OCI-LY7 (cell line): ENCODE measurements around the gene PFKL. TPM values are rescaled to one million over a fixed set of nuclear protein-coding genes. Genes with fewer than 3 reads are reported as not detected.

Source experiments
- BruUV-seq: library from RNA; stranded (reverse); fragments of 400-500 nt; replicated peaks from 2 replicates; lab custom pipeline; 2021; lab: Mats Ljungman, UMichigan
- CTCF ChIA-PET: fragments of 300-600 bp; sonication (Branson Sonifier 250); formaldehyde crosslinking; loops from one replicate; lab custom pipeline; 2022; ENCODE audit warnings: antibody characterized with exemption; ENCODE audit not compliant: unreplicated experiment; lab: Charles Lee
- POLR2A ChIA-PET: fragments of 300-600 bp; sonication (Branson Sonifier 250); formaldehyde crosslinking; loops from one replicate; lab custom pipeline; 2022; ENCODE audit warnings: antibody characterized with exemption; lab: Charles Lee
- DNase-seq: peaks from one replicate; pipeline ENCODE4 v3.0.0-alpha.2; 2015; ENCODE audit warnings: low spot score
- H2AFZ ChIP-seq: fragments of 200-600 bp; sonication (generic), shearing (Covaris generic); 2 replicates; pipeline ENCODE4 v1.6.1; 2014; ENCODE audit warnings: mild to moderate bottlenecking, antibody characterized with exemption, low read length, moderate library complexity
- H3K27ac ChIP-seq: fragments of 200-600 bp; sonication (generic); 2 replicates; pipeline ENCODE4 v1.5.1; 2014; ENCODE audit warnings: mixed run types, low read depth, mild to moderate bottlenecking, moderate library complexity, low read length, inconsistent platforms; ENCODE audit not compliant: poor library complexity, severe bottlenecking
- H3K36me3 ChIP-seq: fragments of 200-600 bp; sonication (generic); 2 replicates; pipeline ENCODE4 v1.6.1; 2014; ENCODE audit warnings: mild to moderate bottlenecking, antibody characterized with exemption, low read length, moderate library complexity, mixed read lengths; ENCODE audit not compliant: insufficient read depth
- H3K4me1 ChIP-seq: fragments of 200-600 bp; sonication (generic); 2 replicates; pipeline ENCODE4 v1.5.1; 2014; ENCODE audit warnings: mild to moderate bottlenecking, low read length; ENCODE audit not compliant: insufficient read depth, poor library complexity, severe bottlenecking
- H3K4me2 ChIP-seq: fragments of 200-600 bp; sonication (generic); 2 replicates; pipeline ENCODE4 v1.6.1; 2014; ENCODE audit warnings: mild to moderate bottlenecking, low read length
- H3K4me3 ChIP-seq: fragments of 200-600 bp; sonication (generic); 2 replicates; pipeline ENCODE4 v1.5.1; 2014; ENCODE audit warnings: mild to moderate bottlenecking, low read depth, low read length; ENCODE audit not compliant: poor library complexity, severe bottlenecking
- H3K79me2 ChIP-seq: fragments of 200-600 bp; sonication (generic); 2 replicates; pipeline ENCODE4 v1.6.1; 2016; ENCODE audit warnings: low read depth, mild to moderate bottlenecking, low read length, moderate library complexity, mixed read lengths; ENCODE audit not compliant: insufficient read depth
- H3K9me2 ChIP-seq: fragments of 200-600 bp; sonication (generic); 2 replicates; pipeline ENCODE4 v1.6.1; 2016; ENCODE audit warnings: mild to moderate bottlenecking, low read length, mixed read lengths; ENCODE audit not compliant: insufficient read depth
- H3K9me3 ChIP-seq: fragments of 200-600 bp; sonication (generic); 2 replicates; pipeline ENCODE4 v1.6.1; 2014; ENCODE audit warnings: mild to moderate bottlenecking, mixed run types, low read length, mixed read lengths
- H4K20me1 ChIP-seq: fragments of 200-600 bp; sonication (generic); 2 replicates; pipeline ENCODE4 v1.6.1; 2014; ENCODE audit warnings: mild to moderate bottlenecking, antibody characterized with exemption, low read length, moderate library complexity, mixed read lengths; ENCODE audit not compliant: insufficient read depth
- CTCF ChIP-seq: fragments of 200-600 bp; sonication (generic); conservative IDR thresholded peaks from 2 replicates; pipeline ENCODE4 v1.5.1; 2014; ENCODE audit warnings: mild to moderate bottlenecking, antibody characterized with exemption, low read length, moderate library complexity, mixed read lengths
- EZH2phosphoT487 ChIP-seq: fragments of 200-600 bp; sonication (generic); IDR thresholded peaks from 2 replicates; pipeline ENCODE4 v1.6.1; 2018; ENCODE audit warnings: low read depth, borderline replicate concordance, mild to moderate bottlenecking, mixed run types, antibody characterized with exemption, low read length, moderate library complexity, mixed read lengths
- intact Hi-C: fragments of 100-400 bp; cut with micrococcal nuclease; formaldehyde crosslinking; loops from one replicate; pipeline ENCODE4 v1.10.0; 2022; ENCODE audit not compliant: unreplicated experiment
- total RNA-seq, 2 experiments: library from RNA; depleted of rRNA in 1 of 2; stranded (reverse); fragments of >200 nt in 1 of 2; shearing (Covaris generic) in 1 of 2; gene quantifications; 2 replicates each; pipeline ENCODE4 v1.2.3, GENCODE V29; 2014 to 2022

The PFKL gene
- total RNA-seq, 2 experiments from 2014 or later, result 102 to 128 TPM

DNA sequence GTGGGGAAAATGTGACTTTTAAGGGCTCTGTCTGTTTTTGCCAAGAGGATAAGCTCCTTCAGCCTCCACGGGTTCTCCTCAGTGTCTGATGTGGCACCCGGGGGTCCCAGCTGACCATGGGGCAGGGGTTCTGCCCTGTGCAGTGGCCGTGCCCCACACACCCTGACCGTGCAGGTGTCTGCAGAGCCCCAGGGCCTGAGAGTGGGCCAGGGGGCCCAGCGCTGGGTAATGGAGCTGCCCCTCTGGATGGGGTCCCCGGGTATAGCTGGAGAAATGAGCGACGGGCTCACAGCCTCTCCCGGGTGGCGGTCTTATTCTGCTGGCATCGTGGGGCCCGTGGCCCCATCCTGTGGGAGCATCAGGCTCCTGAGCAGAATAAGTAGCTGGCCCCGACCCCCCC is 2.9 kb upstream of the PFKL start:
- no peaks in the 10 kb centered on the region for H3K36me3 ChIP-seq
- H2AFZ ChIP-seq, result no peak overlapping the region
- peaks cover 64% of the 10 kb centered on the region for H3K4me1 ChIP-seq
- no peaks in the 10 kb centered on the region for H3K9me2 ChIP-seq
- no peaks in the 10 kb centered on the region for H4K20me1 ChIP-seq
- TF ChIP-seq CTCF (no peak), EZH2phosphoT487 (no peak)
- POLR2A ChIA-PET, result no interaction called here
- H3K9me3 ChIP-seq, result no peaks in the 10 kb centered on the region
- no TSS peak for BruUV-seq
- H3K4me2 ChIP-seq, result no peak overlapping the region
- DNase-seq, result no peak
- CTCF ChIA-PET, result no interaction called here
- H3K79me2 ChIP-seq, result peaks cover 7% of the 10 kb centered on the region; the same call in 1 of the 2 replicates
- intact Hi-C loops, result no loop called here
- H3K4me3 ChIP-seq, result no peak overlapping the region
- no peak overlapping the region for H3K27ac ChIP-seq

GRCh38 chr21:44297525-44298290 is 2.1 kb upstream of the PFKL start:
- Histone ChIP-seq H3K36me3 (no peaks in the 10 kb centered on the region), H3K79me2 (peaks cover 7% of the 10 kb centered on the region; the same call in 1 of the 2 replicates), H3K9me3 (no peaks in the 10 kb centered on the region), H3K4me3 (no peak overlapping the region), H4K20me1 (no peaks in the 10 kb centered on the region), H3K4me2 (peak overlapping the region; percentile 43), H3K9me2 (no peaks in the 10 kb centered on the region), H3K4me1 (peaks cover 72% of the 10 kb centered on the region), H3K27ac (no peak overlapping the region), H2AFZ (no peak overlapping the region)
- CTCF ChIA-PET, result no interaction called here
- DNase-seq, result peak; percentile 83
- no TSS peak for BruUV-seq
- POLR2A ChIA-PET, result no interaction called here
- peak; percentile 87 for TF ChIP-seq CTCF
- no peak for TF ChIP-seq EZH2phosphoT487
- intact Hi-C loops, result no loop called here

GRCh38 chr21:44298301-44298700 is 1.6 kb upstream of the PFKL start:
- intact Hi-C loops, result no loop called here
- H3K4me2 ChIP-seq, result 0 out of 2 replicates have a peak overlapping the region, but pooled peaks have one; percentile 43

More at GRCh38 chr21:44298301-44298700, 1.6 kb upstream of the PFKL start:
- no peaks in the 10 kb centered on the region for H3K36me3 ChIP-seq
- H3K4me1 ChIP-seq, result peaks cover 78% of the 10 kb centered on the region
- H3K79me2 ChIP-seq, result peaks cover 7% of the 10 kb centered on the region; the same call in 1 of the 2 replicates
- H2AFZ ChIP-seq, result no peak overlapping the region
- H3K27ac ChIP-seq, result peak overlapping the region; percentile 81
- no peak overlapping the region for H3K4me3 ChIP-seq
- no peaks in the 10 kb centered on the region for H3K9me3 ChIP-seq
- H4K20me1 ChIP-seq, result no peaks in the 10 kb centered on the region
- ChIA-PET CTCF (no interaction called here), POLR2A (no interaction called here)
- H3K9me2 ChIP-seq, result no peaks in the 10 kb centered on the region
- DNase-seq, result peak; percentile 51
- BruUV-seq, result no TSS peak
- TF ChIP-seq CTCF (peak; percentile 59), EZH2phosphoT487 (no peak)
